HG02623 (cell line): Measurements from ENCODE around the gene RABGEF1.
"Not testable (repeated sequence)": the region's sequence is repeated elsewhere in the genome, so short reads cannot be mapped to it uniquely, and the experiment has no call there.

Source experiments
- ATAC-seq: cut with Tn5 transposase; IDR thresholded peaks from one replicate; pipeline ENCODE4 v1.9.1; 2021; ENCODE audit warnings: moderate library complexity; ENCODE audit not compliant: unreplicated experiment

The RABGEF1 gene

DNA sequence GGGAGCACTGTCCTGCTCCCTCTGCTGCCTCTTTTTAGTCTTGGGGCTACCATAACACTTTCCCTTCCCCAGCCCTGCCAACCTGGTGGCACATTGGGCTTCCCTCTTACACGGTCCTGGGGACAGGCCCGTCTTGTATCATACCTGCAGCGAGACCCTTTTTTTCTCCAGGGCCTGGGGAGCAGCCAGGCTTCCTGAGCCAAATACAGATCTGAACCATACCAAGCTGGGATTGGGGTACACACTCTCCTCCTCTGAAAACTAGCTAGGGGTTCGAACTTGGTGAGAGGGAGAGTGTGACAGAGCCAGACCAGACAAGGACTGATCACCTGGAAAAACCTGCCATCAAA lies 105.5 kb downstream of the RABGEF1 start:
- not testable (repeated sequence) for ATAC-seq

DNA sequence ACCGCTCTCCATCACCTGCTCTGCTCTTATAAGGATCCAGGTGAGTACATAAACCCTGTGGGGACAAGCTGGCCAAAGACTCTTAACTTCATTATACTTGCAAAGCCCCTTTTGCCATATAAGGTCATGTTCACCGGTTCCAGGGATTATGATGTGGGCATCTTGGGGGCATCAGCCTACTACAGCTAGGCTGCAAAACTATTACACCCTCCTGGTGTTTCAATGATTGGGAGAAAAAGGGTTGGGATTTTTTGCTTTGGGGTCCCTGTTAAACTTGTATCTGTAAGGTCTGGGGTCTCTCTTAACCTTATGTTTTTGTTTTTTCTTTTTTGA lies 107.0 kb downstream of the RABGEF1 start:
- ATAC-seq = not testable (repeated sequence)

DNA sequence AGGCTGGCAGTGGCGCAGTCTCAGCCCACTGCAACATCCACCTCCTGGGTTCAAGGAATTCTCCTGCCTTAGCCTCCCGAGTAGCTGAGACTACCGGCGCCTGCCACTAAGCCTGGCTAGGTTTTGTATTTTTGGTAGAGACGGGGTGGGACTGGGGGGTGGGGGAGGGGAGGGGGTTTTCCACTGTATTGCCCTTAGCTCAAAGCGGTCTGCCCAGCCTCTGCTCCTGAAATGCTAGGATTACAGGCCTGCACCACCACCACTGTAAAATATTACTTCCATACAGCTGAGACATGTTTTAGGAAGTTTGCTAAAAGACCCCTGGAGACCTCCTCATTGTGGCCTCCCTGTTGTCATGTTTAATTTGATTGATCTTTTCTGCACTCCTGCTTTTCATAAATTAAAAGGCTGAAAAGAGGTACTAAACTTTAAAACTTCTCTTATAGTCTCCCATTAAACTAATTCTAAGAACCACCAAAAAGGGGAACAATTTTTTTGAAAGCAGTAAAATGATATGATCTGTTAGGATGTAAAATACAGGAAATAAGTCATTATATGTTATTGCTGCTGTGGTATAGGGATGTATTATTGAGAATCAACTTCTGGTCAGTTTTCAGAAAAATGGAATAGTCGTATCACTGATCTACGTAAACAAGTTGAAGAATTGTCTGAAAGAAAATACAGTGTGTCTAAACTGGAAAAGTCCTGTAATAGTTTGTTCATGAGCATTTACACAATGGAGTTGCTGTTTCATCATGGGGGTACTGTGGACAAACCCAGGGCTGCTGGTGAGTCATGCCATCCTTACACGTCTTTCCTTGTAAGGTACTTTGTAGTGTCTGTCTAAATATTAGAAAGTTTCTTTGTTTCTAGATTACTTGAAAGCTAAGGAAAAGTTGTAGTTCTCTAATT lies 107.6 kb downstream of the RABGEF1 start:
- no peak for ATAC-seq

DNA sequence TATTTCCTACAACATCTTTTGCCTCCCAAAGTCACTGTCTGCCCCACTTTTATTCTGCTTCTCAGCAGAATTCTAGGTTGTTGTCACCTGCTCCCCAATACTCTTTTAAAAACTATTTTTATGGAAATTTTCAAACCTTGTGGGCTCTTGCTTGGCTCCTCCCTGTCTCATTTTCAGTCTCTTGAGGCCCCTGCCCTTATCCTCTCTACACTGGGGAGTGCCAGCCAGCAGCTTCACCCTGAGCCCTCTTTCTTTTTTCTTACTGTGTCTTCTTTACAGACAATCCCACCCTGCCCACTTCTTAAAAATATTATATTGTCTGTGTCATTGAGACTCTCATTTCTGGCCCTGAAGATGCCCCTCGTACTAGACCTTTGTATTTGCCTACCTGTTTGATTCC lies 118.8 kb downstream of the RABGEF1 start:
- ATAC-seq = no peak

DNA sequence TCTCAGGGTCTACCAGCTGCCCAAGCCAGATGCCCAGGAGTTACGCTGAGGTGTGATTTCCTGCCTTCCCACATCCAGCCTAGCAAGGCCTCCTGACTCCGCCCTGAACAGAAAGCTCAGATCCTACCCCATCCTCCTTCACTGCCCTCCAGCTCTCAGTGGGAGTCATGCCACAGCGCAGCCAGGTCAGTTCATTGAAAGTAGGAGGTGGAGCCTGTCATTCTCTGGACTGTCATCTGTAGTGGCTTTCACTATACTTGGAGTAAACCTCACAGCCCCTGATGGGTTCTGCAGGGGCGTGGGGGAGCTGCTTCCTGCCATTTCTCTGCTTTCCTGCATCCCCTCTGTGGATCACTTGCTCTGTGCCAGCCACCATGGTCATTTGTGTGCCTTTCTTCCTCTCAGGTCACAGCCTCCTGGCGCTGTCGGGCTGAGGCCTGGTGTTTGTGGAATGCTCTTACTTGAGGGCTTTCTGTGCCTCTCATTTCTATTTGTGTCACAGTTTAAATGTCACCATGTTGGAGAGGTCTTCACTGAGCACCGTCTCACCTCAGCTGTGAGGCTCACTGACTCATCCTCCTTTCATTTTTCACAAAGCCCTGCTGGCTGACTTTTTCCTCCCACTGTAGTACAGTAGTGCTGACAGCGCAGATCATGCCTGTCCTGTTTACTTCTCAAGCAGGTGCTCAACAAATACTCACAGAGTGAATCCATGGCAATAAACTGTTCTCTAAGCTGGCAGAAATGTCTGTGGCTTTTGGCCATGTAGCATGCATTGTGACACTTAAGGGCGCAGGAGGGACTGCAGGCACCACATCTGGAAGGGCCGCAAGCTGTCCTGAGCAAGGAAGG lies 119.5 kb downstream of the RABGEF1 start:
- ATAC-seq = no peak

DNA sequence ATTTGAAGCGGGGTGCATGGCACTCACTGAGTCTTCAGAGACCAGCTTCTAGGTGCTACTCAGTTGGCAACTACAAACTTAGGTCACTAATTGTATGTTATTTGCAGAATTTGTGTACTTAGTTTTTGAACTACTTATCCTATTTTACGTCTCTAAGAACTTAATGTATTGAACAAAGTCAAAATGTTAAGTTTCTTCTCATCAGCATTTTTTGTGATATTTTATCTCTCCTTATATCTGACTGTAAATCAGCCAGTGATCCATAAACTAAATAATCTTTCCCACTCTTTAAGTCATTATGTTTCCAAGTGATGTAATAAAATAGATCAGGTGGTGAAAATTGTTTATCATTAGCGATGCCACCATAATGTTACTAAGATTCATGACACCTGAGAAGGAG lies 120.2 kb downstream of the RABGEF1 start:
- ATAC-seq = no peak
